ENCODE measurements around the gene DMAC1.

DMAC1 gene, protein sequence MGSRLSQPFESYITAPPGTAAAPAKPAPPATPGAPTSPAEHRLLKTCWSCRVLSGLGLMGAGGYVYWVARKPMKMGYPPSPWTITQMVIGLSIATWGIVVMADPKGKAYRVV

DNA sequence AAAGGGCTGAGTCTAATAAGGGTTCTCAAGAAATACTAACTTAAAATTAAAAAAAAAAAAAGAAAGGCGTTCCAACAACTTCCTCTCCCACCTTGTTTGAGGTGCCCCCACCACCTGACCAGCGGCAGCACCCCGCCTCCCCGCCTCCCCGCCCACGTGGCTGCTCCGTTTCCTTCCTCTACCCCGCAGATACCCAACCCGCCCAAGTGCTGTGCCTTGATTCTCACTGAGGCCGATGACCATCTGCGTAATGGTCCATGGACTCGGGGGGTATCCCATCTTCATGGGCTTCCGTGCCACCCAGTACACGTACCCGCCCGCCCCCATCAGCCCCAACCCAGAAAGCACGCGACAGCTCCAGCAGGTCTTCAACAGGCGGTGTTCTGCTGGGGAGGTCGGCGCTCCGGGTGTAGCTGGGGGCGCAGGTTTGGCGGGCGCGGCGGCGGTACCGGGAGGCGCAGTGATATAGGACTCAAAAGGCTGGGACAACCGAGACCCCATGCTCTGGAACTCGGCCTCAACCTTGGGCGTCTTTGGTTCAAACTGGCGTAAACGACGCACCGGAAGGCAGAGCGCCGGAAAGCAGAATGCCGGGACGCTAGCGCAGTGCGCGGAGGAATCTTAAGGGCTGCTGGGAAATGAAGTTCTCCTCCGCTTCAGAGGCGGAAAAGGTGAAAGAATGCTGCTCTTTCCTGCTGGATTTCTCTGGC, at the start of gene DMAC1:
DMAC1 (minus strand) TSS at position 545 of the 710 bp plus-strand sequence; CDS start at position 501, 44 bp downstream.
- DNase-seq (ENCODE audit: low spot score) = peak; percentile 80

DNA sequence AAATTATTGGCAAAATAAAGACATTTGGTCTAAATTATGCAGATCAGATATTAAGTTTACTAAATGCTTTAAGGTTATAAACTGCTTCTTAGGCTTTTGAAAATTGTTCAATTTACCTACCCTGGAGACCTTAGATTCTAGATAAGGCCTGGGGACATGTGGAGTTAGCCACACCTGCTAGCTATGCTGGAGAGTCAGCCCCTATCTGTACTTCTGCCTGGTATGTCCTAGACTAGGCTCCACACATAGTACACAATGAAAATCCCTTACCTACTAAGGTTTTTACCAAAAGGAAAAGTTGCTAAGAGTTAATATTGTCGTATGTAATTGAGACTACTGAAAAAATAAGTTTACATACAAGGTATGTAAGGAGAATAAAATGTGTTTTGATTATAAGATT, 49.8 kb upstream of the DMAC1 start:
- no peak for DNase-seq (ENCODE audit: low spot score)

DNA sequence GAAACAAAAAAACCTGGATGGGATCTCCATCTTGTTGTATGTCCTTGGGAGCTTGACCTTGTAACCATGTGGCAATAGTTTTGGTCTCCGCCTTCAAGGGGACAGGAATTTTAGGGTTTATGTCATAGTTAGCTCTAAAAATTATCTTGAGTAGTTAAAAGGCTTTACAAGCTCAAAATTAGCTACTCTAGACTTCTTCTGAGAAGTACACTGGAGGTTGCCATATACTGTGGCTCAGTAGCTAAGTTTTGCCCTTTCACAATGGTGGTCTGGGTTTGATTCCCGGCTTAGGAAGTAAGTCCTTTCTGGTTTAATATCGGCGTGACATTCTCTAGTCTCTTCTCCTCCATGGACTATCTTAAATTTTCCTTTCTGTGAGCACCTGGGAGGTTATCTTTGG, 48.9 kb upstream of the DMAC1 start:
- DNase-seq (ENCODE audit: low spot score) = no peak

DNA sequence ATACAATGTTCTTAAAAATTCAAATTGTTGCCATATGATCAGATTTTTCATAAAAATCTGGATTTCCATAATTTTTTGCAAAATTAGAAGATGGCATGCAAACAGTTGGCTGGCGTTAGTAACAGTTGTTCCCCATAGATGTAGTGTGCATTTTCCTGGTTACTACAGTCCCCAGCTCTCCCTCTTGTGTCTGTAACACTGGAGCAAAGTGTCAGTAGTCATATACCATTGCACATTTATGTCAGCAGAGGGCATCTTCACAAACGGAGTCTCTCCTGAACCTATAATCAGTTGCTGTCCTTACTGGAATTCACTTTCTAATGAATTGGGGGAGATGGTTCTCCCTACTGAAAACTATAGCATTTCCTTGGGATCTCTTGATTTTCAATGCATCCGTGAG, 44.7 kb upstream of the DMAC1 start:
- peak; percentile 54 for DNase-seq (ENCODE audit: low spot score)

DNA sequence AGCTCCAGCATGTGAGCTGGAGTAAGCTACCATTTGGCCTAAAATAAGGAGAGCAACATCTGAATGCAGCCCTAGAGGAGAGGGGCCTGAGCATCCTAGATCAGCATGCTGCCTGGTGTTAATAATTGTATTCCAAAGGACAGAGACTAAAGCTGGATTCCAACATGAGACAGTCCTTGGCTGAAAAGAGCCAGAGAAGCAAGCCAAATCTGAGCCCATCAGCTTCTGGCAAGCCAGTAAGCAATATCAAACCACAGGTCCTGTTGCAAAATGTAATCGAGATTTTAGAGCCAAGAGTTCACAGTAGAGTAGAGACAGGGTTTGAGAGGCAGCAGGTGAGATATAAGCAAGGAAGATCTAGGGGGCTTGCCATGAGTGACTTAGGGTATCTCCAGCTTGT, 42.3 kb upstream of the DMAC1 start:
- no peak for DNase-seq (ENCODE audit: low spot score)

DNA sequence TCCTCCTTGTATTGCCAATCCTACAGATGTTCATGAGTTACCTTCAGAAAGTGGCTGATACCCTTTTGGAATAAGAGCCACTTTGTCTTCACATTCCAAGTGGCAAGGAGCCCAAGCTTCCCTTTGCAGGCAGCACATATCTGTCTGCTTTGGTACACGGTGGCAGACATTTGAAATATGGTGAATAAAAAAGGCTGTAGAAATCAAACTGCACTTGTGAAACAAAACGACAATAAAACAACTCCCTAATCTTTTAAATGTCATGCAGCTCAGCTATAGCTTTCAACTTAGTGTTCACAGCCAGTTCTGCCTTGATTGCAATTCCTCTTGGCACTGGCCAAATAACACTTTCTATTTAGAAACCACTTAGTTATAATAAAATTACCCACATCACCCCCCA, 35.0 kb upstream of the DMAC1 start:
- no peak for DNase-seq (ENCODE audit: low spot score)

DNA sequence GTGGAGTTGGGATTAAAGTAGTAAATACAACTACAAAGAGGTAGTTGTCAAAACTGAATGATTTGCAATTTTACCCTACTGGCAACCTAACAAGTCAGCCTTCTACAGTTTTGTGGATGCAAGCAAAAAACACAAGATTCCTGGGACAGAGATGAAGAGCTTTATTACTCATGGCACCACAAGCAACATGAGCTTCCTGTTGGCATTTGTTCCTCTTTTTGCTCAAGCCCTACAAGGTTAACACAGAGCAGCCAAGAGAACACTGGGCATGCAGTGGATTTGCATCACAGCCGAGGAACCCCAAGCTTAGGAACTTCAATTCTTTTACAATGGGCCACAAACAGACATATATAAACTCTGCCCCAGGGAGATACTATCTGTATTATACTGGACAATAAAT, 28.8 kb upstream of the DMAC1 start:
- no peak for DNase-seq (ENCODE audit: low spot score)

DNA sequence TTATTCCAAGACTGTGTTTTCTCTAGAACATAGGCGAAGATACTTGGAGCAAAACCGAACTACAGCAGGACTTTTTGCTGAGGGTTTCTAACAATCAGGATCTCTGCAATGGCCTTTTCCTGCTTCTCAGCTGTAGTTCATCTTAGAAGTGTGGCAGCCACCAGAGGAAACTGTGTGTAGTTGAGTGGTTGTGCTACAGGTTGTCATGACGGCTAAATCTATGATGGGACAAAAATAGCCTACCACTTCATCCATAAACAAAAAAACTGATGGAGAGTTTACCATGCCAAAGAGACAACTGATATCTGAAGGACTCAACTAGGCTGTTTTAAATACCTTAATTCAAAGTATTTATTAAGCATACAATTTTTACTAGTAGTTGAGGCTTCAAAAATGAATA, 28.2 kb upstream of the DMAC1 start:
- no peak for DNase-seq (ENCODE audit: low spot score)

DNA sequence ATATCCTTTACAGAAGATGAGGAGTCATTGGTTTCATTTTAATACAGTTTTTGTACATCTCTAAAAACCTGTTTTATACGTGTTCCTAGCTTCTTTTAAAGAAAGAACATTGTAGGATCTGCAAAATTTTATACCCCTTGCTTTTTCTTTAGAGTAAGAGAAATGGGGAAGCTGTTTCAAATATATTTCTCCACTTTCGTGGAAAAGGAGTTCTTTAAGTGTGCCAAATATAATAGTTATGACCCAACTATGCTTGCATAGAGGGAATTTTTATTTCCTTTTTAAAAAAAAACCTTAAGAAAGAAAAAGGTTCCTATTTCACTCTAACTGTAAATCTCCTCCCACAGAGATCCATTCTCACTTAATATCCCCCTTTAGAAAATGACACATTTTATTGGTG, 27.5 kb upstream of the DMAC1 start:
- DNase-seq (ENCODE audit: low spot score) = no peak

DNA sequence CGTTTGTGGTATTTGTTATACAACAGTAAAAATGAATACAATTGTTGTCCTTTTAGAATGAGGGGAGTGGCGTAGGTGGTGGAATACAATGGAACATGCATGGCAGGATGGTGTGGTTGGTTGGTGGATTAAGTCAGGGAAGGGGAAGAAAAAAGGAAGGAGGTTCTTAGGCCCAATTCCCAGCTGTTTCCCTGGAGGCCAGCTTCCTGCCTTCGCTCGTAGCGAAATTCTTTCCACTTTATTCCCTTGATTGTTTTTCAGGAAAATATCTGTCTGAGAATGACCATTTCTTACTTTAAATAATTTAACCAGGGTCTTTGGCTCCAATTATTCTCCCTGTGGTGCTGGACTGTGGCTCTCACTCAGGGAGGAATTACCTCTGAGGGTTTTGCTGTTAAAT, 24.1 kb upstream of the DMAC1 start:
- DNase-seq (ENCODE audit: low spot score) = no peak

DNA sequence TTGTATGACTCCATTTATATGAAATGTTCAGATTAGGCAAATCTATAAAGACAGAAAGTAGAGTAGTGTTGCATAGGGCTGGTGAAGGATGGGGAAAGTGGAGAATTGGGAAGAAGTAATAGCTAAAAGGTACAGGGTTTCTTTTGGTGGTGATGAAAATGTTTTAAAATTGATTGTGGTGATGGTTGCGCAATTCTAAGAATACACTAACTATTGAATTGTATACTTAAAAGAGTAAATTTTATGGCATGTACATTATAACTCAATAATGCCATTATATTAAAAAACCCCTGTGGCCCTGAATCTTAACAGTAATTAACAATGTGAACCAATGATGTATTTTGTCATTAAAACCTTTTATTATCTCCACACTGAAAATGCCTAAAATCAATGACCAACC, 20.4 kb upstream of the DMAC1 start:
- no peak for DNase-seq (ENCODE audit: low spot score)

DNA sequence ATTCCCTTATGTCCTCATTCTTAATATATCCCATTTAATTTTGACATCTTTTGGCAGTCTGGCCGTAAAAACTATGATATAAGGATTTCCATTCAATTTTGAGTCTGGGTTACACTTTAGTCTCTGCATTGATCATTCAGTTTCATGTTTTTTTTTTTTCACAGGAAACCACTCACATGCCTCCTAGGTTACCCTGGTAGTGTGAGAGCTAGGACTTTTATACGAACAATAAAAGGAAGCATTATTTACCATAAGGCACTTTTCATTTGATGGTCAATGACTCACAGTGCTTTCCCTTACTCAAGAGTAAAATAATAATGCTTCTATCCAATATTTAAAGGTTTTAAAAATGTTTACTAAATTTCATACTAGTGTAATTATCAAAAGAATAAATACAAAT, 16.4 kb upstream of the DMAC1 start:
- DNase-seq (ENCODE audit: low spot score) = no peak

DNA sequence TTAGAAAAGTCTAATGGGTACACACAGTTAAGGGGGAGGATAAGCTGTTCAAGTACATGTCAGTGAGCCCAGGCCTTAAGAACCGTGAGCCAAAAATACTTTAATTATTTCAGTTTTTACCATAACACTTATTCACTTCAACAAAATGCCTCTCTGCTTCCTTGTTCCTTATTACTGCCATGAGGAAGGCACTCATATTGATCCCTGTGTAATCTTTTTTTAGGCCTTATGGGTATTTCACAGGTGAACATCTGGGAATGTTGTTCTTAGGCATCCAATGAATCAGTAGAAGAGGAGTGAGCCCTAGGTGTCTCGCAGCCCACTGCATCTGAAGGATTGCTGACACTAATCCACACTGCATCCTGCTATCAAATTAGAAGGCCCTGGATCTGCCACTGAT, 13.5 kb upstream of the DMAC1 start:
- no peak for DNase-seq (ENCODE audit: low spot score)

DNA sequence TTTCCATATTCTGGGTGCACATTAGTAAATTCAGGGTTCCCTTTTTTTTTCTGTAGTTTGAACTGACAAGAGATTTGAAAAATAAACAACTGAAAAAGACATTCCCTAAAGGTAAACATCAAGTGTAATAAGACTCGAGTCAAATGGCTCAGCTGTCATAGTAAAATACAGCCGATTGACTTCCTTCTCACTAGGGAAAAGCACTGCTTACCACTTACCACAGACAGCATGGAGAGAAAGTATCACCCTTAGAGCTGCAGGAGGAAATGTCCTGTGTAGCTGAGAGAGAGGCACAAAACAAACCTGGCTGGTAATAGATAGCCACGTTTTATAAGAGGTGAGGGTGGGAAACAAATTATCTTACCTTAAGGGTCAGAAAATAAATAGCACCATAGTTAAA, 12.1 kb upstream of the DMAC1 start:
- DNase-seq (ENCODE audit: low spot score) = no peak

DNA sequence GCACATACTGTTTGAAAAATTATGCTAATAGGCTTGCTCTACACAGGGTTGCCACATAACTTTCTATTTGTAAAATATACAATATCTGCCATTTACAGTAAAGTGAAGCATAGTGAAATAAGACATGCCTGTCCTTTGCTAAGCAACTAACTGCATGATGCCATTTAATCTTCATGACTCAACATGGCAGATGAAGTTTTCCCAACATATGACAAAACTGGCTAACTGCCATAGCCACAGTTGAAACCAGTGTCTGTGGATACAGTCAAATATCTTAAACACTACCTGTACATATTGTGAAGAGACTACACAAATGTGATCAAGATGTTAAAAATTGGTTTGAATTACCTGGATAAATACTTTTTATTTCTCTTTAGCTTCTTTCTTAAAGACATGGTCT, 3.1 kb upstream of the DMAC1 start:
- no peak for DNase-seq (ENCODE audit: low spot score)

DNA sequence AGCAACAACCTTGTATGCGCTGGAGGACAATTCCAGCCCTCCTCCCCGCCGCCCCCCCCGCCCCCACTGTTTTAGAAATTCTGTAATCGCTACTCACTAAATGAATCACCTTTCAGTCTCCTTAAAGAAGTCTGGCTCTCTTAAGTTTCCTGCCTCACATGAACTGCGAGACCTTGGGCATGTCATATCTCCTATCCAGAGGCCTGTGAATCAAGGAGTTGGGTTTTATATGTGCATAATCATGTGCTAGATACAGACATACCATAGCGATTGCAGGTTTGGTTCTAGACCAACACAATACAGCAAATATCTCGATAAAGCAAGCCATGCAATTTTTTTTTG, 337 bp upstream of the DMAC1 start:
- DNase-seq (ENCODE audit: low spot score) = peak; percentile 42

DNA sequence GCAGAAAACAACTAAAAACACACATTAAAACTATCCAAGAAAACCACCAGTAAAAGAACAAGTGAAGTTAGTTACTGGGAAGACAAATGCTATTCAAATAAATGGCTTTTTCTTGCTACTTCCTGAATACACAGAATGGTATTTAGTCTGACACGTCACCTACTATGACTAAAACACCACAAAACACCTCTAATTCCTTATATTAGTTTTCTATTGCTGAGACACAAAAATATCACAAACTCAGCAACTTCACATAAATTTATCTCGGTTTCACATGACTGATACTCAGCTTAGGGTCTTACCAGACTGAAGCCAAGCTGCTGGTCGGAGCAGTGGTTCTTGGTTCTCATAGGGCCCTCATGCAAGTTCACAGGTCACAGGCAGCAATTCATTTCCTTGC, 5.4 kb downstream of the DMAC1 start:
- no peak for DNase-seq (ENCODE audit: low spot score)

DNA sequence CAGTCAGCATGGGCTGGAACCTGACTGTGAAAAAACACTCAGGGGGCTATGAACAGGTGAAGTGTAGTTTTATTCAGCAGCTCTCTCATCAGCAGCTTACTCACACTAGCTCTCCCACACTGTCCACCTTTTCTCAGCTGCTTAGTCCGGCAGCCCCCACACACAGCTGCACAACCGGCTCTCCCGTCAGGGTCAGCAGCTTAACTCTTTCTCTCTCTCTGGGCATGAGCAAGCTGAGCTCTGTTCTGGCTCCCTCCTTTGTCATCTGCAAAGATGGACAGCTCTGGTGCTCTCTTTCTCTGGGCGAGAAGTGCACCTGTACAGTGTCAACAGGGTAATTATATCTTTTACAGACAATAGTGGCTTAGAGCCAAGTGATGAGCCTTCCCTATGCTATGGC, 8.2 kb downstream of the DMAC1 start:
- DNase-seq (ENCODE audit: low spot score) = no peak

DNA sequence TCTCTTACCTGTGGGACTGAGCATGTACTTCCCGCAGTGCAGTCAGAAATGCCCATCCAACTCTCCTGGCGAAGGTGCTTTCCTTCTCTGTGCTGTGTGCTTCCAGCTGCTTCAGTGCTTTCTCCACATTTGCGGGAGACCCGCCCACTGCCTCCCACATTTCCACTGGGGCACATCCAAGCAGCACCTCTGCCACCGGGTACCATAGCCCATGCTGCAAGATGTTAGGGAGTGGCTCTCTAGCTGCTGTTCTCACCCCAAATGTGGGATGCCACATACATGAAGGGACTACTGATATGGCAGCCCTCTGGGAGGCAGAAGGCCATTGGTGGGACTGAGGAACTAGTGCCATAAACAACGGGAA, 8.8 kb downstream of the DMAC1 start:
- DNase-seq (ENCODE audit: low spot score) = no peak

DNA sequence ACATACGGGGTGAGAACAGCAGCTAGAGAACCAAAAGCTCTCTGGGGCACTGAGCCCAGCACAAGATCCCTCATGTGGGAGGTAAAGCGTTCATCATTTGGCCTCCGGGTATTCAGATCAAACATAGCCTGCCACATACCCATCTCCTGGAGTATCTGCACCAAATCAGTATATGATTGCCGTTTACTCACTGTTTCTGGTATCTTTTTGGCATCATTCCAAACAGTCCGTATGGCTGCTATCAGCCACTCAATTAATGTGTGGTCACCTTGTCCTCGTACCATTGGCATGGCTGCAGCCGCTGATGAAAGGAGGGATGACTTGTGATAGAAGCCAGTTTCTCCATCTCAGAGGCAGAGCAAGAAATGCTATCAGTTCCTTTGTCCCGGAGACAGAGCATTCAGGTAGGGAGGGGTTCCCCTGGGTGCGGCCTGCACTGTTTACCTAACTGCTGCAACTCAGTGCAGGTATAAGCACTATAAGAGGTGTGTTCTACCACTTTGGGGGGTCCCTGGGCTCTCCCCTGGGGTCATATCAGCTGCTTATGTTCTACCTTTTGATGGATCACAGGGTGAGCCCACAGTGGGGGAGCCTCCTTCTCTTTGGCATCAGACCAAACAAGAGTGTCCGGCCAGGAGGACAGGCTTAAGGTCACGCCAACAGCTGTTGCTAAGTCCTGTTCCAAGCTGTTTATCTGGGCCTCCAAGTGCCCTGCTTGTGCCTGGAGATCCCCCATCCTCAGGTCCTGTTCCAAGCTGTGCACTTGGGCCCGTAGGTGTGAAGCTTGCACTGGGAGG, 9.4 kb downstream of the DMAC1 start:
- DNase-seq (ENCODE audit: low spot score) = no peak

DNA sequence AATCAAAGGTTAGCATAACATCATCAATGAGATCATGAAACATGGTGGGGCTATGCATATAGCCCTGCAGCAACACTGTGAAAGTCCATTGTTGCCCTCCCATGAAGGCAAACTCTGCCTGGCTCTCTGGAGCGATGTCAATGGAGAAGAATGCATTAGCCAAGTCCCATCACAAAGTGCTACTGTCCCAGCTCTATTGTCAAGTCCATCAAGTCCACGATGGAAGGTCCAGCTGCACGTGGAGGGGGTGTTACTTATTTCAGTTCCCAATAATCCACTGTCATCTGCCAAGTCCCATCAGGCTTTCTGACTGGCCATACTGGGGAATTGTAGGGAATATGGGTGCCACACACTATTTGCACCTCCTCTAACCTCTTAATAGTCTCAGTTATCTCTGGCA, 10.8 kb downstream of the DMAC1 start:
- no peak for DNase-seq (ENCODE audit: low spot score)

DNA sequence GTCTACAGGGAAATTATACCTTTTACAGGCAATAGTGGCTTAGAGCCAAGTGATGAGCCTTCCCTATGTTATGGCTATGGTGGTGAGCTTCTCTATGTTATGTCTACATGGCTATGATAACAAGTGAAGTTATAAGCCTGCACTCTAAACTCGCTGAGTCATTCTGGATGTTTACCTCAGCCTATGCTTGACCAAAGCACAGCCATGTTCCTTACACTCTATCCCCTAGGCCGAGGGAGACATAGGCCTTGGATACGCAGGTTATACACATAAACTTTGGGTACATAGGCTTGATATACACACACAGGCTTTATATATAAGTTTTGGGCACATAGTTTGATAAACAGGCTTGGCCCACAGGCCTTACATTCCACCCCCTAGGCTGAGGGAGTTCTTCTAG, 13.8 kb downstream of the DMAC1 start:
- DNase-seq (ENCODE audit: low spot score) = no peak

DNA sequence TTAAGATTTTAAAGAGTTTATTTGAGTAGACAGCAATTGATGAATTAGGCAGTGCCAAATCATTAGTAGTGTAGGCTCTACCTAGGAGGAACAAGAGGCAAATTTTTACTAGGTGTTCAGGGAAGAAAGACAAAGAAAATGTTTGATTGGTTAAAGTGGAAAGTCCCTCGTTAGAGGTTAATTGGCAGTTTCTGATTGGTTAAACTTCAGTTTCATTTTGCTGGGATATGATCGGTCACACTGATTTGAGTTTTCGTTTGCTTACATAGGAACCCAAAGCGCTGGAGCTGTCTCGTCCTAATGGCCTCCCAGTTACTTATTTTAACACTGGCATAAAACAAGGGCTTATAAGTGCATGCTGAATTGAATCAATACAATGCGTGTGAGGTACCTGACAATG, 15.1 kb downstream of the DMAC1 start:
- no peak for DNase-seq (ENCODE audit: low spot score)

DNA sequence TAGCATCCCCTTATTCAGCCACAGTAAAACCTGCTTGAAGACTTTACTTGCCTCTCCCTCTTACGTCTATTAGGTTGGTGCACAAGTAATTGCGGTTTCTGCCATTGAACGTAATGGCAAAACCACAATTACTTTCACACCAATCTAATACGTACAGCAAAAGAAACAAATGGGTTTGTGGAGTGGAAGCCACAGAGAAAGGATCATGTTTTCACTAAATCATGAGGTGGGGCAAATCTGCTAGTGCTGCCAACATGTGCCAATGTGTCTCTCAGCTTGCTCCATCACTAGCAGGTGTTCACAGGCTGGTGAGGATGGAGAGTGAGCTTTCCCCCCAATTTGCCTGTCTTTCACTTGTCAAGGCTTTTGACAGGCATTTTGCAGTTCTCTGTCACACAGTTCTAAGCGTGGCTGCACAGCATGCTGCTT, 15.9 kb downstream of the DMAC1 start:
- no peak for DNase-seq (ENCODE audit: low spot score)

All from NAMALWA (cell line).